ENCODE results near the gene EIF2B2.
A peak's percentile ranks its signal among the peaks of the same experiment; 100 is the strongest.

EIF2B2 gene

GRCh38 chr14:75040507-75040906 is 37.8 kb downstream of the EIF2B2 start:
- no peak for DNase-seq (ENCODE audit: insufficient read length, low spot score)
- no peak for FAIRE-seq

GRCh38 chr14:75040959-75041358 is 38.2 kb downstream of the EIF2B2 start:
- FAIRE-seq: no peak

GRCh38 chr14:75041613-75042012 is 38.9 kb downstream of the EIF2B2 start:
- DNase-seq (ENCODE audit: insufficient read length, low spot score): no peak

More at GRCh38 chr14:75040959-75041358, 38.2 kb downstream of the EIF2B2 start:
- no peak for DNase-seq (ENCODE audit: insufficient read length, low spot score)

GRCh38 chr14:75042035-75042434 is 39.3 kb downstream of the EIF2B2 start:
- FAIRE-seq: no peak

More at GRCh38 chr14:75041613-75042012, 38.9 kb downstream of the EIF2B2 start:
- FAIRE-seq: no peak

GRCh38 chr14:75044322-75044721 is 41.6 kb downstream of the EIF2B2 start:
- DNase-seq (ENCODE audit: insufficient read length, low spot score) (no peak), FAIRE-seq (no peak)

More at GRCh38 chr14:75042035-75042434, 39.3 kb downstream of the EIF2B2 start:
- DNase-seq (ENCODE audit: insufficient read length, low spot score): no peak

- FAIRE-seq: no peak
These were observed 42.0 kb downstream of the EIF2B2 start for GRCh38 chr14:75044752-75045151.

GRCh38 chr14:75046275-75046674 is 43.6 kb downstream of the EIF2B2 start:
- DNase-seq (ENCODE audit: insufficient read length, low spot score) (no peak), FAIRE-seq (no peak)

More at GRCh38 chr14:75044752-75045151, 42.0 kb downstream of the EIF2B2 start:
- DNase-seq (ENCODE audit: insufficient read length, low spot score): no peak

GRCh38 chr14:75046899-75047298 is 44.2 kb downstream of the EIF2B2 start:
- FAIRE-seq (no peak), DNase-seq (ENCODE audit: insufficient read length, low spot score) (no peak)

- FAIRE-seq: no peak
- DNase-seq (ENCODE audit: insufficient read length, low spot score): no peak
These were observed 44.8 kb downstream of the EIF2B2 start for GRCh38 chr14:75047506-75047905.

GRCh38 chr14:75048101-75048500 is 45.4 kb downstream of the EIF2B2 start:
- DNase-seq (ENCODE audit: insufficient read length, low spot score) (no peak), FAIRE-seq (no peak)

- no peak for FAIRE-seq
- DNase-seq (ENCODE audit: insufficient read length, low spot score): no peak
These were observed 46.4 kb downstream of the EIF2B2 start for GRCh38 chr14:75049136-75049535.

GRCh38 chr14:75049731-75050201 is 47.0 kb downstream of the EIF2B2 start:
- FAIRE-seq: no peak
- DNase-seq (ENCODE audit: insufficient read length, low spot score): no peak

GRCh38 chr14:75050852-75051555 is 48.3 kb downstream of the EIF2B2 start, which contains the start of gene MLH3:
Gene MLH3, minus strand, starts transcription at chr14:75051467. Its CDS starts 1,812 bp downstream, at chr14:75049655.
- DNase-seq (ENCODE audit: insufficient read length, low spot score) (peak; percentile 66), FAIRE-seq (peak; percentile 95)

GRCh38 chr14:75051556-75051899 is 48.8 kb downstream of the EIF2B2 start:
- FAIRE-seq: no peak
- DNase-seq (ENCODE audit: insufficient read length, low spot score): no peak

- DNase-seq (ENCODE audit: insufficient read length, low spot score): no peak
- no peak for FAIRE-seq
These were observed 50.9 kb downstream of the EIF2B2 start for GRCh38 chr14:75053396-75054291.

GRCh38 chr14:75054421-75054820 is 51.7 kb downstream of the EIF2B2 start:
- DNase-seq (ENCODE audit: insufficient read length, low spot score) (no peak), FAIRE-seq (no peak)

GRCh38 chr14:75059642-75060041 is 56.9 kb downstream of the EIF2B2 start:
- no peak for DNase-seq (ENCODE audit: insufficient read length, low spot score)
- no peak for FAIRE-seq

- no peak for FAIRE-seq
- DNase-seq (ENCODE audit: insufficient read length, low spot score): no peak
These were observed 57.7 kb downstream of the EIF2B2 start for GRCh38 chr14:75060420-75060819.
